K562 (cell line): Measurements from ENCODE around the gene YAE1. TPM values are rescaled to one million over a fixed set of nuclear protein-coding genes. Genes with fewer than 3 reads are reported as not detected.

Experiments used
- ATAC-seq: fragments of 200-7000 bp; cut with Tn5 transposase; 3 replicates; pipeline ENCODE4 v1.9.1; 2020; ENCODE audit warnings: moderate library complexity
- BruUV-seq: library from RNA; stranded (reverse); fragments of 400-500 nt; replicated peaks from 2 replicates; lab custom pipeline; 2021; lab: Mats Ljungman, UMichigan
- CTCF ChIA-PET: fragments of 300-600 bp; formaldehyde crosslinking; extraction: SDS; loops from one replicate; lab custom pipeline; 2021; ENCODE audit warnings: low intra/inter-chr PET ratio; lab: Yijun Ruan, JAX
- POLR2A ChIA-PET: fragments of 300-600, 350-650 bp; sonication (Branson Sonifier 250); formaldehyde crosslinking; extraction: SDS; loops from one replicate; lab custom pipeline; 2021; ENCODE audit warnings: antibody characterized with exemption, inconsistent platforms; lab: Yijun Ruan, JAX
- DNase-seq, 4 experiments: peaks; one replicate each; pipeline versions ENCODE4 v3.0.0 to v3.0.0-alpha.2; 2011 to 2018; ENCODE audit warnings: low spot score in 3 of 4, mixed read lengths in 3 of 4; ENCODE audit errors: extremely low read depth in 1 of 4
- FAIRE-seq: peaks from 2 replicates; lab custom pipeline; 2011; peaks lifted over from hg19 to GRCh38; lab: Jason Lieb, UNC
- H2AFZ ChIP-seq: 2 replicates; pipeline ENCODE4 v1.6.0; 2011; ENCODE audit warnings: low read depth, low read length, control low read depth, inconsistent platforms
- H3K27ac ChIP-seq: fragments of 200-600 bp; 3 replicates; pipeline ENCODE4 v1.8.0; 2011; ENCODE audit warnings: low read depth, mild to moderate bottlenecking, control low read depth, inconsistent platforms, low read length, moderate library complexity, mixed read lengths; ENCODE audit errors: extremely low read depth
- H3K27me3 ChIP-seq, 2 experiments: fragments of 300-600 bp in 1 of 2; 2 replicates in 1 of 2; 3 replicates in 1 of 2; pipeline versions ENCODE4 v1.6.0 to v1.8.0; 2011; ENCODE audit warnings: inconsistent platforms in 2 of 2, low read length in 2 of 2, mild to moderate bottlenecking in 1 of 2, mixed read lengths in 1 of 2, moderate library complexity in 1 of 2; ENCODE audit not compliant: control insufficient read depth in 2 of 2, insufficient read depth in 2 of 2
- H3K36me3 ChIP-seq: fragments of 300-600 bp; 3 replicates; pipeline ENCODE4 v1.8.0; 2011; ENCODE audit warnings: mild to moderate bottlenecking, low read length, inconsistent platforms; ENCODE audit not compliant: control insufficient read depth, insufficient read depth
- H3K4me1 ChIP-seq, 2 experiments: fragments of 200-600 bp in 1 of 2; replicated peaks in 1 of 2; 2 replicates in 1 of 2; 3 replicates in 1 of 2; pipeline versions ENCODE4 v1.5.1 to v1.8.0; 2011; ENCODE audit warnings: inconsistent platforms in 2 of 2, low read length in 2 of 2, mild to moderate bottlenecking in 1 of 2, mixed read lengths in 1 of 2, moderate library complexity in 1 of 2; ENCODE audit not compliant: control insufficient read depth in 2 of 2, insufficient read depth in 2 of 2
- H3K4me2 ChIP-seq: 2 replicates; pipeline ENCODE4 v1.6.1; 2011; ENCODE audit warnings: low read length, control low read depth, inconsistent platforms, mixed read lengths; ENCODE audit not compliant: insufficient read depth
- H3K4me3 ChIP-seq: fragments of 200-600 bp; sonication (generic), shearing (Covaris generic); 2 replicates; pipeline ENCODE4 v1.5.1; 2016; ENCODE audit warnings: control low read depth, inconsistent platforms
- H3K79me2 ChIP-seq: fragments of 200-600 bp; 3 replicates; pipeline ENCODE4 v1.8.0; 2011; ENCODE audit warnings: low read length, inconsistent platforms; ENCODE audit not compliant: control insufficient read depth, insufficient read depth
- H3K9ac ChIP-seq, 2 experiments: 2 replicates each; pipeline versions ENCODE4 v1.6.0 to v1.6.1; 2011; ENCODE audit warnings: low read depth in 2 of 2, low read length in 2 of 2, control low read depth in 1 of 2, inconsistent platforms in 1 of 2, mild to moderate bottlenecking in 1 of 2, mixed read lengths in 1 of 2; ENCODE audit not compliant: insufficient read depth in 1 of 2
- H3K9me1 ChIP-seq: one replicate; pipeline ENCODE4 v1.6.0; 2011; ENCODE audit warnings: inconsistent platforms, mild to moderate bottlenecking, low read length, moderate library complexity; ENCODE audit not compliant: control insufficient read depth, insufficient read depth
- H3K9me3 ChIP-seq: replicated peaks from 2 replicates; pipeline ENCODE4 v1.5.1; 2011; ENCODE audit warnings: low read depth, low read length, inconsistent platforms; ENCODE audit not compliant: control insufficient read depth, insufficient read depth
- H4K20me1 ChIP-seq: replicated peaks from 2 replicates; pipeline ENCODE4 v1.6.1; 2011; ENCODE audit warnings: low read length, inconsistent platforms, mixed read lengths; ENCODE audit not compliant: control insufficient read depth, insufficient read depth
- ARHGAP35 ChIP-seq: fragments of 450-650 bp; IDR thresholded peaks from 2 replicates; pipeline ENCODE4 v1.6.1; 2018; ENCODE audit not compliant: partially characterized antibody
- CEBPZ ChIP-seq: fragments of 150-350 bp; IDR thresholded peaks from 2 replicates; pipeline ENCODE4 v1.6.1; 2014; ENCODE audit warnings: low read depth, mild to moderate bottlenecking, low read length, borderline replicate concordance
- CHCHD3 ChIP-seq: fragments of 250-450 bp; sonication (Bioruptor Pico); IDR thresholded peaks from 2 replicates; pipeline ENCODE4 v2.1.2; 2022; ENCODE audit warnings: mild to moderate bottlenecking
- ETV5 ChIP-seq: sonication (generic); formaldehyde crosslinking; IDR thresholded peaks from 2 replicates; pipeline ENCODE4 v1.4.0; 2020; ENCODE audit warnings: low read depth, mild to moderate bottlenecking, missing genetic modification reagents
- HMGXB4 ChIP-seq: sonication (generic); formaldehyde crosslinking; IDR thresholded peaks from 2 replicates; pipeline ENCODE4 v1.8.1; 2023; ENCODE audit warnings: mild to moderate bottlenecking, missing genetic modification reagents
- MECOM ChIP-seq: fragments of 250-450 bp; sonication (Bioruptor Pico); IDR thresholded peaks from 2 replicates; pipeline ENCODE4 v1.8.0; 2022; ENCODE audit warnings: inconsistent platforms
- UBTF ChIP-seq, 2 experiments: IDR thresholded peaks; 2 replicates each; pipeline ENCODE4 v1.6.1; 2012; ENCODE audit warnings: improper control_type of control experiment in 2 of 2, low read depth in 2 of 2, low read length in 2 of 2, borderline replicate concordance in 1 of 2
- ZFPM2 ChIP-seq: fragments of 250-450 bp; sonication (Bioruptor Pico); IDR thresholded peaks from 2 replicates; pipeline ENCODE4 v1.5.1; 2022; ENCODE audit warnings: mild to moderate bottlenecking
- ZNF212 ChIP-seq: fragments of 450-650 bp; formaldehyde crosslinking; IDR thresholded peaks from 2 replicates; pipeline ENCODE4 v1.4.0; 2020; ENCODE audit warnings: mild to moderate bottlenecking
- ZNF217 ChIP-seq: sonication (generic); formaldehyde crosslinking; IDR thresholded peaks from 2 replicates; pipeline ENCODE4 v1.8.0; 2022; ENCODE audit warnings: mild to moderate bottlenecking, missing genetic modification reagents
- ZNF24 ChIP-seq: fragments of 450-650 bp; IDR thresholded peaks from 2 replicates; pipeline ENCODE4 v1.6.1; 2016
- ZNF3 ChIP-seq: fragments of 250-450 bp; sonication (Bioruptor Pico); IDR thresholded peaks from 2 replicates; pipeline ENCODE4 v1.5.0; 2021; ENCODE audit warnings: mild to moderate bottlenecking, moderate library complexity
- ZNF707 ChIP-seq: fragments of 250-450 bp; sonication (Bioruptor Pico); conservative IDR thresholded peaks from 2 replicates; pipeline ENCODE4 v1.8.0; 2022; ENCODE audit warnings: inconsistent platforms, mild to moderate bottlenecking, moderate library complexity
- ZNF79 ChIP-seq: fragments of 250-450 bp; sonication (Bioruptor Pico); IDR thresholded peaks from 2 replicates; pipeline ENCODE4 v1.4.0; 2020; ENCODE audit warnings: low read depth, mild to moderate bottlenecking, moderate library complexity
- WGBS: fragments of 100-300 bp; shearing (Covaris generic); methylation state at CpG from one replicate; pipeline ENCODE4 v1.1.6; 2016; ENCODE audit warnings: low coverage, mixed read lengths; ENCODE audit not compliant: insufficient coverage; ENCODE audit errors: missing lambda C conversion rate; 5-methylcytosine and 5-hydroxymethylcytosine counted together
- in situ Hi-C: fragments of 300-500 bp; cut with MboI; formaldehyde crosslinking; loops from 4 replicates; pipeline ENCODE4 v1.15.0; 2018; ENCODE audit warnings: inconsistent platforms, mixed read lengths
- intact Hi-C: fragments of 100-400 bp; cut with micrococcal nuclease; formaldehyde crosslinking; loops from 2 replicates; pipeline ENCODE4 v1.14.2; 2022
- polyA plus RNA-seq, 8 experiments: library from polyadenylated mRNA; depleted of rRNA in 4 of 8; stranded (reverse) in 5 of 8; unstranded in 3 of 8; fragments of >200 nt; fragmentation: Nextera tagmentation in 2 of 8; fragmentation: Illumina TruSeq in 1 of 8; extraction: Ambion mirVana in 2 of 8; extraction: Trizol in 1 of 8; gene quantifications; 2 replicates each; pipeline versions ENCODE4 v1.2.1 to v1.2.3, GENCODE V29; 2011 to 2014; ENCODE audit warnings: inconsistent platforms in 1 of 8, missing spikeins in 1 of 8
- total RNA-seq, 7 experiments: library from RNA; depleted of rRNA in 6 of 7; stranded (reverse); fragments of >200 nt in 6 of 7; fragmentation: Illumina TruSeq in 2 of 7; extraction: Trizol in 2 of 7; gene quantifications; 2 replicates each; pipeline versions ENCODE4 v1.2.1 to v1.2.3, GENCODE V29; 2011 to 2021; ENCODE audit warnings: low replicate concordance in 1 of 7

The YAE1 gene
- total and polyA plus RNA-seq, 9 of the 15 experiments (the other 6 are each of a cell fraction or from before 2014, with no cell fraction given) = 15.2 to 63.4 (median 30.1) TPM

GRCh38 chr7:39525926-39526325, 40.3 kb upstream of the YAE1 start:
- in situ Hi-C loops (no loop called here), intact Hi-C loops (no loop called here)
- H3K9me1 ChIP-seq = no peaks in the 10 kb centered on the region
- H3K79me2 ChIP-seq = no peaks in the 10 kb centered on the region
- no peak overlapping the region for H2AFZ ChIP-seq
- ChIA-PET CTCF (no interaction called here), POLR2A (interaction anchor here (0.8 kb wide), 1 partner anchor 14 kb away, joined by 4 read pairs; no protein-coding TSS in a partner anchor)
- ATAC-seq (no peak), FAIRE-seq (no peak), DNase-seq (no peak)
- H4K20me1 ChIP-seq = no peaks in the 10 kb centered on the region
- no peak overlapping the region for H3K27ac ChIP-seq
- H3K4me2 ChIP-seq = no peak overlapping the region
- peaks cover 9 to 15% of the 10 kb centered on the region in 2 experiments for H3K27me3 ChIP-seq
- H3K36me3 ChIP-seq = no peaks in the 10 kb centered on the region
- H3K9me3 ChIP-seq = no peaks in the 10 kb centered on the region
- no peak overlapping the region for H3K9ac ChIP-seq
- H3K4me1 ChIP-seq = no peaks in the 10 kb centered on the region
- no TSS peak for BruUV-seq
- H3K4me3 ChIP-seq = no peak overlapping the region
- WGBS = 0% methylated on average over 1 of the region's 1 CpG
- TF ChIP-seq ZFPM2 (CRISPR knock-in tag) (no peak), ZNF79 (CRISPR knock-in tag) (no peak), HMGXB4 (CRISPR knock-in tag) (no peak), UBTF (IDR thresholded peaks at IDR 0.05; ENCODE audit: borderline replicate concordance in 1 of 2, low read depth in 2 of 2, low read length in 2 of 2) (no peak), MECOM (CRISPR knock-in tag) (no peak), CEBPZ (no peak), ZNF707 (no peak), ETV5 (CRISPR knock-in tag) (no peak), ZNF217 (CRISPR knock-in tag) (no peak), ZNF24 (no peak), ZNF212 (CRISPR knock-in tag) (no peak), ARHGAP35 (no peak), ZNF3 (CRISPR knock-in tag) (no peak), CHCHD3 (CRISPR knock-in tag) (no peak)
